ENCODE measurements around the gene MAB21L2. TPM values are rescaled to one million over a fixed set of nuclear protein-coding genes. Genes with fewer than 3 reads are reported as not detected.

MAB21L2 gene
- total and polyA plus RNA-seq, 2 of the 13 experiments (the other 11 are each of a cell fraction or from before 2014, with no cell fraction given) = not detected

DNA sequence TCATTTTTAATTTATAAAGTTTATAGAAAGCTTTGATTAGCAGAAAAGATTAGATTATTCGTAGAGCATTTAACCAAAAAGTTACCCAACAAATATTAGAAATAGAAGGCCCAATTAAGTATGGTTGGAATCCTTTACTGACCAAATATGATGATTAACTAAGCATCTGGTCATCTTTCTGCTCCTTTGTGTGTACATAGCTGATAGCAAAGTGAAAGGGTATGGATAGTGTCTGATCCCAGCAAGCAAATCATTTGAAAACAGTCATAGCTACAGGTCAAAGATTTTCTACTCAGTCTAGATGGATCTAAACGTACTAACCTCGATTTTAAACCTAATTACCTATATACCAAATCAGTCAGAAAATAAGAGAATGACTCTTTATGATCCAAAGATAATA, 7.3 kb upstream of the MAB21L2 start:
- ChIA-PET POLR2A (no interaction called here), CTCF (ENCODE audit: low intra/inter-chr PET ratio, low total read pairs) (no interaction called here)
- no peaks in the 10 kb centered on the region for H3K9me3 ChIP-seq (ENCODE audit: low read length)
- no peaks in the 10 kb centered on the region for H3K36me3 ChIP-seq (replicated peaks in 1 of 2; ENCODE audit: control insufficient read depth in 1 of 2, insufficient read depth in 2 of 2, low read length in 2 of 2)
- H3K4me1 ChIP-seq (ENCODE audit: insufficient read depth, low read length) = no peaks in the 10 kb centered on the region
- TF ChIP-seq PBX2 (CRISPR knock-in tag; IDR thresholded peaks at IDR 0.05) (no peak), ZNF572 (CRISPR knock-in tag; IDR thresholded peaks at IDR 0.05) (no peak), ZKSCAN8 (CRISPR knock-in tag; IDR thresholded peaks at IDR 0.05; ENCODE audit: borderline replicate concordance) (no peak), ARNT2 (CRISPR knock-in tag; IDR thresholded peaks at IDR 0.05; ENCODE audit: low read depth) (no peak), POLR2A (IDR thresholded peaks at IDR 0.05; ENCODE audit: insufficient read depth in 1 of 2, low read depth in 2 of 2, low read length in 2 of 2) (no peak), ZNF770 (CRISPR knock-in tag; IDR thresholded peaks at IDR 0.05) (no peak), ZNF709 (CRISPR knock-in tag; IDR thresholded peaks at IDR 0.05) (no peak)
- no peak overlapping the region for H2AFZ ChIP-seq (ENCODE audit: low read length)
- WGBS (ENCODE audit: low lambda C conversion rate) = 85% methylated on average over 3 of the region's 3 CpGs
- no peaks in the 10 kb centered on the region for H4K20me1 ChIP-seq (ENCODE audit: insufficient read depth, low read length)
- H3K27ac ChIP-seq (ENCODE audit: extremely low read length, insufficient read depth, low read length) = no peak overlapping the region
- H3K4me2 ChIP-seq (ENCODE audit: low read depth, low read length) = no peak overlapping the region
- no peak overlapping the region for H3K4me3 ChIP-seq (replicated peaks in 1 of 3; ENCODE audit: insufficient read depth in 1 of 3, low read depth in 2 of 3, low read length in 3 of 3)
- no peaks in the 10 kb centered on the region for H3K27me3 ChIP-seq (ENCODE audit: control insufficient read depth in 1 of 2, insufficient read depth in 2 of 2, low read length in 2 of 2)
- no peaks in the 10 kb centered on the region for H3K79me2 ChIP-seq (ENCODE audit: insufficient read depth, low read length)
- in situ Hi-C loops (cut with HindIII; ENCODE audit: extremely low pct_ligation_motif_present, low pct_unique_long_range_greater_than_20kb) = no loop called here
- intact Hi-C loops (cut with micrococcal nuclease; ENCODE audit: unreplicated experiment) = no loop called here
- H3K9ac ChIP-seq (ENCODE audit: insufficient read depth, low read depth, low read length) = no peak overlapping the region
- no peak for ATAC-seq
- no peak for FAIRE-seq
- BruUV-seq (replicated peaks) = no TSS peak
- DNase-seq (ENCODE audit: low spot score) = no peak

Data from HepG2 (cell line).